ENCODE measurements around the gene RECQL5.

GRCh38 chr17:75712446-75712845 is 45.5 kb upstream of the RECQL5 start:
- TF ChIP-seq, protein P1, sequence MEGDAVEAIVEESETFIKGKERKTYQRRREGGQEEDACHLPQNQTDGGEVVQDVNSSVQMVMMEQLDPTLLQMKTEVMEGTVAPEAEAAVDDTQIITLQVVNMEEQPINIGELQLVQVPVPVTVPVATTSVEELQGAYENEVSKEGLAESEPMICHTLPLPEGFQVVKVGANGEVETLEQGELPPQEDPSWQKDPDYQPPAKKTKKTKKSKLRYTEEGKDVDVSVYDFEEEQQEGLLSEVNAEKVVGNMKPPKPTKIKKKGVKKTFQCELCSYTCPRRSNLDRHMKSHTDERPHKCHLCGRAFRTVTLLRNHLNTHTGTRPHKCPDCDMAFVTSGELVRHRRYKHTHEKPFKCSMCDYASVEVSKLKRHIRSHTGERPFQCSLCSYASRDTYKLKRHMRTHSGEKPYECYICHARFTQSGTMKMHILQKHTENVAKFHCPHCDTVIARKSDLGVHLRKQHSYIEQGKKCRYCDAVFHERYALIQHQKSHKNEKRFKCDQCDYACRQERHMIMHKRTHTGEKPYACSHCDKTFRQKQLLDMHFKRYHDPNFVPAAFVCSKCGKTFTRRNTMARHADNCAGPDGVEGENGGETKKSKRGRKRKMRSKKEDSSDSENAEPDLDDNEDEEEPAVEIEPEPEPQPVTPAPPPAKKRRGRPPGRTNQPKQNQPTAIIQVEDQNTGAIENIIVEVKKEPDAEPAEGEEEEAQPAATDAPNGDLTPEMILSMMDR (IDR thresholded peaks at IDR 0.05): no peak
- TF ChIP-seq EP300 (IDR thresholded peaks at IDR 0.05): no peak

All from sigmoid colon (tissue), 4 donors.